Chondrocyte (in vitro differentiated cells): ENCODE results near the gene NECTIN3. TPM values are rescaled to one million over a fixed set of nuclear protein-coding genes. Genes with fewer than 3 reads are reported as not detected.

Source experiments
- DNase-seq: peaks from one replicate; pipeline ENCODE4 v3.0.0; 2021; ENCODE audit warnings: mixed read lengths, low spot score
- H3K27ac Mint-ChIP-seq: one replicate; pipeline ENCODE4 v1.8.0; 2021; ENCODE audit warnings: mild to moderate bottlenecking, moderate library complexity, mixed read lengths; ENCODE audit not compliant: unreplicated experiment
- H3K27me3 Mint-ChIP-seq: 2 replicates; pipeline ENCODE4 v1.8.0; 2021; ENCODE audit warnings: low read depth, mixed read lengths
- H3K36me3 Mint-ChIP-seq: 2 replicates; pipeline ENCODE4 v1.8.0; 2021; ENCODE audit warnings: low read depth, mixed read lengths
- H3K4me1 Mint-ChIP-seq: 2 replicates; pipeline ENCODE4 v1.8.0; 2021; ENCODE audit warnings: low read depth, mild to moderate bottlenecking, mixed read lengths
- H3K4me3 Mint-ChIP-seq: one replicate; pipeline ENCODE4 v1.8.0; 2021; ENCODE audit warnings: mild to moderate bottlenecking, moderate library complexity, mixed read lengths; ENCODE audit not compliant: unreplicated experiment
- H3K9me3 Mint-ChIP-seq: 2 replicates; pipeline ENCODE4 v1.8.0; 2021; ENCODE audit warnings: low read depth, mixed read lengths
- CTCF ChIP-seq: fragments of 200-600 bp; sonication (generic); IDR thresholded peaks from 2 replicates; pipeline ENCODE4 v1.5.0; 2021; ENCODE audit warnings: antibody characterized with exemption, mild to moderate bottlenecking, moderate library complexity
- total RNA-seq: library from RNA; stranded (reverse); gene quantifications from 3 replicates; pipeline ENCODE4 v1.2.1, GENCODE V29; 2021

Gene NECTIN3
- total RNA-seq, 1 donor from 2014 or later: 32.0 TPM

- H3K27me3 Mint-ChIP-seq: no peaks in the 10 kb centered on the region
- H3K36me3 Mint-ChIP-seq: peaks cover 2% of the 10 kb centered on the region
- no peak for DNase-seq
- H3K4me3 Mint-ChIP-seq: no peak overlapping the region
- no peak for TF ChIP-seq CTCF
- no peaks in the 10 kb centered on the region for H3K9me3 Mint-ChIP-seq
- H3K4me1 Mint-ChIP-seq: peaks cover 25% of the 10 kb centered on the region
- H3K27ac Mint-ChIP-seq: no peak overlapping the region
These were observed 35.5 kb downstream of the NECTIN3 start for GRCh38 chr3:111106993-111107661.

- Mint-ChIP-seq H3K27ac (no peak overlapping the region), H3K36me3 (peaks cover 2% of the 10 kb centered on the region), H3K27me3 (no peaks in the 10 kb centered on the region), H3K9me3 (no peaks in the 10 kb centered on the region), H3K4me1 (peaks cover 26% of the 10 kb centered on the region), H3K4me3 (no peak overlapping the region)
- DNase-seq: no peak
- TF ChIP-seq CTCF: no peak
These were observed 36.0 kb downstream of the NECTIN3 start for GRCh38 chr3:111107662-111108035.

GRCh38 chr3:111112913-111113312 lies 41.3 kb downstream of the NECTIN3 start:
- Mint-ChIP-seq H3K9me3 (no peaks in the 10 kb centered on the region), H3K27me3 (no peaks in the 10 kb centered on the region), H3K4me3 (no peak overlapping the region), H3K36me3 (peaks cover 1% of the 10 kb centered on the region), H3K4me1 (peaks cover 31% of the 10 kb centered on the region), H3K27ac (no peak overlapping the region)
- DNase-seq: no peak
- no peak for TF ChIP-seq CTCF

GRCh38 chr3:111128884-111129283 lies 57.3 kb downstream of the NECTIN3 start:
- Mint-ChIP-seq H3K36me3 (peaks cover 5% of the 10 kb centered on the region), H3K27ac (no peak overlapping the region), H3K9me3 (no peaks in the 10 kb centered on the region), H3K27me3 (no peaks in the 10 kb centered on the region), H3K4me3 (no peak overlapping the region), H3K4me1 (peaks cover 6% of the 10 kb centered on the region)
- no peak for TF ChIP-seq CTCF
- DNase-seq: no peak

- Mint-ChIP-seq H3K27me3 (no peaks in the 10 kb centered on the region), H3K4me1 (peaks cover 6% of the 10 kb centered on the region), H3K36me3 (peaks cover 7% of the 10 kb centered on the region), H3K4me3 (no peak overlapping the region), H3K27ac (no peak overlapping the region), H3K9me3 (no peaks in the 10 kb centered on the region)
- no peak for DNase-seq
- no peak for TF ChIP-seq CTCF
These were observed 59.2 kb downstream of the NECTIN3 start for GRCh38 chr3:111130827-111131226.
